ENCODE data around the gene GJC2. TPM values are rescaled to one million over a fixed set of nuclear protein-coding genes. Genes with fewer than 3 reads are reported as not detected.

GJC2 gene
- polyA plus RNA-seq, 3 donors: 0.15 TPM; not detected in 2

GRCh38 chr1:228194436-228194835, 44.7 kb downstream of the GJC2 start:
- Histone ChIP-seq H3K4me2 (replicated peaks; ENCODE audit: extremely low read depth, low read length, poor library complexity, severe bottlenecking) (no peak overlapping the region), H3K27me3 (ENCODE audit: control insufficient read depth in 2 of 2, insufficient read depth in 2 of 2, low read length in 2 of 2) (no peaks in the 10 kb centered on the region), H4K20me1 (ENCODE audit: insufficient read depth, low read length) (no peaks in the 10 kb centered on the region), H3K9me3 (replicated peaks in 1 of 2; ENCODE audit: control insufficient read depth in 1 of 2, insufficient read depth in 1 of 2, low read length in 2 of 2) (peaks cover 11 to 17% of the 10 kb centered on the region in 2 donors), H3K9ac (ENCODE audit: insufficient read depth, low read length, poor library complexity, severe bottlenecking) (no peak overlapping the region), H3K4me3 (replicated peaks in 1 of 3; ENCODE audit: low read depth in 2 of 3, low read length in 3 of 3) (no peak overlapping the region), H3K79me2 (ENCODE audit: insufficient read depth, low read length) (no peaks in the 10 kb centered on the region), H3K36me3 (replicated peaks in 1 of 2; ENCODE audit: control insufficient read depth in 1 of 2, insufficient read depth in 2 of 2, low read length in 2 of 2) (no peaks in the 10 kb centered on the region), H3K27ac (ENCODE audit: low read depth in 1 of 2, low read length in 2 of 2) (no peak overlapping the region), H3K4me1 (ENCODE audit: control insufficient read depth in 1 of 2, insufficient read depth in 2 of 2, low read length in 2 of 2) (no peaks in the 10 kb centered on the region), H2AFZ (ENCODE audit: insufficient read depth, low read depth, low read length, poor library complexity, severe bottlenecking) (no peak overlapping the region)
- Mint-ChIP-seq H3K4me1 (no peaks in the 10 kb centered on the region), H3K27me3 (ENCODE audit: low read depth in 3 of 3) (peaks cover 1 to 2% (median 2%) of the 10 kb centered on the region in 3 donors), H3K27ac (no peak overlapping the region), H3K36me3 (no peaks in the 10 kb centered on the region), H3K9me3 (peaks cover 11 to 22% (median 16%) of the 10 kb centered on the region in 7 donors), H3K4me3 (no peak overlapping the region)
- DNase-seq: no peak
- intact Hi-C loops (cut with micrococcal nuclease): no loop called here
- 87% methylated on average over 2 of the region's 3 CpGs for WGBS (ENCODE audit: insufficient coverage)
- TF ChIP-seq, protein P1, sequence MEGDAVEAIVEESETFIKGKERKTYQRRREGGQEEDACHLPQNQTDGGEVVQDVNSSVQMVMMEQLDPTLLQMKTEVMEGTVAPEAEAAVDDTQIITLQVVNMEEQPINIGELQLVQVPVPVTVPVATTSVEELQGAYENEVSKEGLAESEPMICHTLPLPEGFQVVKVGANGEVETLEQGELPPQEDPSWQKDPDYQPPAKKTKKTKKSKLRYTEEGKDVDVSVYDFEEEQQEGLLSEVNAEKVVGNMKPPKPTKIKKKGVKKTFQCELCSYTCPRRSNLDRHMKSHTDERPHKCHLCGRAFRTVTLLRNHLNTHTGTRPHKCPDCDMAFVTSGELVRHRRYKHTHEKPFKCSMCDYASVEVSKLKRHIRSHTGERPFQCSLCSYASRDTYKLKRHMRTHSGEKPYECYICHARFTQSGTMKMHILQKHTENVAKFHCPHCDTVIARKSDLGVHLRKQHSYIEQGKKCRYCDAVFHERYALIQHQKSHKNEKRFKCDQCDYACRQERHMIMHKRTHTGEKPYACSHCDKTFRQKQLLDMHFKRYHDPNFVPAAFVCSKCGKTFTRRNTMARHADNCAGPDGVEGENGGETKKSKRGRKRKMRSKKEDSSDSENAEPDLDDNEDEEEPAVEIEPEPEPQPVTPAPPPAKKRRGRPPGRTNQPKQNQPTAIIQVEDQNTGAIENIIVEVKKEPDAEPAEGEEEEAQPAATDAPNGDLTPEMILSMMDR (IDR thresholded peaks at IDR 0.05): no peak

- Mint-ChIP-seq H3K27ac (peak overlapping the region in 1 of 7 donors; percentile 18), H3K27me3 (ENCODE audit: low read depth in 3 of 3) (peaks cover 1 to 2% (median 2%) of the 10 kb centered on the region in 3 donors), H3K4me3 (no peak overlapping the region), H3K9me3 (peaks cover 14 to 26% (median 22%) of the 10 kb centered on the region in 7 donors), H3K36me3 (no peaks in the 10 kb centered on the region), H3K4me1 (no peaks in the 10 kb centered on the region)
- DNase-seq: no peak
- Histone ChIP-seq H3K9ac (ENCODE audit: insufficient read depth, low read length, poor library complexity, severe bottlenecking) (no peak overlapping the region), H3K4me2 (replicated peaks; ENCODE audit: extremely low read depth, low read length, poor library complexity, severe bottlenecking) (no peak overlapping the region), H3K4me1 (ENCODE audit: control insufficient read depth in 1 of 2, insufficient read depth in 2 of 2, low read length in 2 of 2) (no peaks in the 10 kb centered on the region), H4K20me1 (ENCODE audit: insufficient read depth, low read length) (no peaks in the 10 kb centered on the region), H2AFZ (ENCODE audit: insufficient read depth, low read depth, low read length, poor library complexity, severe bottlenecking) (no peak overlapping the region), H3K27me3 (ENCODE audit: control insufficient read depth in 2 of 2, insufficient read depth in 2 of 2, low read length in 2 of 2) (no peaks in the 10 kb centered on the region), H3K79me2 (ENCODE audit: insufficient read depth, low read length) (no peaks in the 10 kb centered on the region), H3K4me3 (replicated peaks in 1 of 3; ENCODE audit: low read depth in 2 of 3, low read length in 3 of 3) (no peak overlapping the region), H3K27ac (ENCODE audit: low read depth in 1 of 2, low read length in 2 of 2) (no peak overlapping the region), H3K36me3 (replicated peaks in 1 of 2; ENCODE audit: control insufficient read depth in 1 of 2, insufficient read depth in 2 of 2, low read length in 2 of 2) (no peaks in the 10 kb centered on the region), H3K9me3 (replicated peaks in 1 of 2; ENCODE audit: control insufficient read depth in 1 of 2, insufficient read depth in 1 of 2, low read length in 2 of 2) (peaks cover 14 to 24% of the 10 kb centered on the region in 2 donors)
- intact Hi-C loops (cut with micrococcal nuclease): no loop called here
- TF ChIP-seq, protein P1 (IDR thresholded peaks at IDR 0.05): no peak
- WGBS (ENCODE audit: insufficient coverage): 97% methylated on average over 7 of the region's 8 CpGs
Measured at GRCh38 chr1:228194921-228195812, 45.4 kb downstream of the GJC2 start.

Measured in CD14-positive monocyte (primary cell).